ENCODE data around the gene TDRD7. TPM values are rescaled to one million over a fixed set of nuclear protein-coding genes. Genes with fewer than 3 reads are reported as not detected.

Gene TDRD7
- total and polyA plus RNA-seq, 2 donors (not counting 1 experiment from before 2014, with no cell fraction given): 11.5 to 19.7 TPM

- Mint-ChIP-seq H3K27me3 (no peaks in the 10 kb centered on the region), H3K9me3 (ENCODE audit: insufficient read depth) (no peaks in the 10 kb centered on the region), H3K27ac (no peak overlapping the region), H3K4me1 (no peaks in the 10 kb centered on the region), H3K4me3 (no peak overlapping the region)
- no peaks in the 10 kb centered on the region for H3K4me1 ChIP-seq (ENCODE audit: control insufficient read depth in 2 of 2, insufficient read depth in 2 of 2, low read length in 2 of 2)
- H3K4me2 ChIP-seq (replicated peaks; ENCODE audit: low read depth, low read length, poor library complexity, severe bottlenecking): no peak overlapping the region
- no peak overlapping the region for H3K27ac ChIP-seq (ENCODE audit: low read length in 2 of 2)
- DNase-seq (no peak), ATAC-seq (ENCODE audit: low read depth) (no peak)
- no peaks in the 10 kb centered on the region for H3K27me3 ChIP-seq (replicated peaks in 1 of 4; ENCODE audit: control extremely low read depth in 1 of 4, control insufficient read depth in 3 of 4, insufficient read depth in 4 of 4, low read length in 3 of 4)
- H2AFZ ChIP-seq (ENCODE audit: insufficient read depth, low read depth, low read length, poor library complexity, severe bottlenecking): no peak overlapping the region
- POLR2A ChIA-PET: no interaction called here
- CTCF ChIA-PET: interaction anchor here (0.9 to 2.5 kb wide), 2 partner anchors 13 to 119 kb away, joined by 3 to 7 read pairs; no protein-coding TSS in a partner anchor
- intact Hi-C loops (cut with micrococcal nuclease): no loop called here
- WGBS (ENCODE audit: insufficient coverage): no CpG with 5 or more reads among the region's 1 CpG
- no peak overlapping the region for H3K4me3 ChIP-seq (ENCODE audit: control extremely low read depth in 1 of 5, extremely low read depth in 1 of 5, insufficient read depth in 1 of 5, low read depth in 2 of 5, low read length in 4 of 5)
- TF ChIP-seq EZH2 (IDR thresholded peaks at IDR 0.05; ENCODE audit: borderline replicate concordance, insufficient read depth, low read depth, low read length, poor library complexity, severe bottlenecking) (no peak), CTCF (IDR thresholded peaks at IDR 0.05) (no peak)
- H3K36me3 ChIP-seq (replicated peaks in 1 of 2; ENCODE audit: control extremely low read depth in 1 of 2, control insufficient read depth in 1 of 2, extremely low read depth in 1 of 2, insufficient read depth in 2 of 2, low read length in 1 of 2): peaks cover 2 to 42% of the 10 kb centered on the region in 2 experiments
- no peak overlapping the region for H3K9ac ChIP-seq (ENCODE audit: low read length)
- H4K20me1 ChIP-seq (ENCODE audit: control insufficient read depth, insufficient read depth, low read length, poor library complexity, severe bottlenecking): no peaks in the 10 kb centered on the region
- H3K79me2 ChIP-seq (ENCODE audit: control insufficient read depth, insufficient read depth, low read length): no peaks in the 10 kb centered on the region
- peaks cover 0 to 3% (median 0%) of the 10 kb centered on the region in 3 donors for H3K9me3 ChIP-seq (ENCODE audit: control extremely low read depth in 1 of 3, control insufficient read depth in 2 of 3, insufficient read depth in 1 of 3, low read length in 2 of 3)
Measured at GRCh38 chr9:97480174-97480573, 68.3 kb downstream of the TDRD7 start.

GRCh38 chr9:97480749-97481148 is 68.9 kb downstream of the TDRD7 start:
- TF ChIP-seq EZH2 (IDR thresholded peaks at IDR 0.05; ENCODE audit: borderline replicate concordance, insufficient read depth, low read depth, low read length, poor library complexity, severe bottlenecking): no peak
- no peak for TF ChIP-seq CTCF (IDR thresholded peaks at IDR 0.05)
- Histone ChIP-seq H3K79me2 (ENCODE audit: control insufficient read depth, insufficient read depth, low read length) (no peaks in the 10 kb centered on the region), H3K36me3 (replicated peaks in 1 of 2; ENCODE audit: control extremely low read depth in 1 of 2, control insufficient read depth in 1 of 2, extremely low read depth in 1 of 2, insufficient read depth in 2 of 2, low read length in 1 of 2) (peaks cover 2 to 41% of the 10 kb centered on the region in 2 experiments), H3K4me2 (replicated peaks; ENCODE audit: low read depth, low read length, poor library complexity, severe bottlenecking) (no peak overlapping the region), H3K4me1 (ENCODE audit: control insufficient read depth in 2 of 2, insufficient read depth in 2 of 2, low read length in 2 of 2) (no peaks in the 10 kb centered on the region), H3K27me3 (replicated peaks in 1 of 4; ENCODE audit: control extremely low read depth in 1 of 4, control insufficient read depth in 3 of 4, insufficient read depth in 4 of 4, low read length in 3 of 4) (no peaks in the 10 kb centered on the region), H3K4me3 (ENCODE audit: control extremely low read depth in 1 of 5, extremely low read depth in 1 of 5, insufficient read depth in 1 of 5, low read depth in 2 of 5, low read length in 4 of 5) (no peak overlapping the region), H2AFZ (ENCODE audit: insufficient read depth, low read depth, low read length, poor library complexity, severe bottlenecking) (no peak overlapping the region), H4K20me1 (ENCODE audit: control insufficient read depth, insufficient read depth, low read length, poor library complexity, severe bottlenecking) (no peaks in the 10 kb centered on the region), H3K9me3 (ENCODE audit: control extremely low read depth in 1 of 3, control insufficient read depth in 2 of 3, insufficient read depth in 1 of 3, low read length in 2 of 3) (peaks cover 0 to 3% (median 0%) of the 10 kb centered on the region in 3 donors), H3K9ac (ENCODE audit: low read length) (no peak overlapping the region), H3K27ac (ENCODE audit: low read length in 2 of 2) (no peak overlapping the region)
- CTCF ChIA-PET: interaction anchor here (0.9 to 2.5 kb wide), 5 partner anchors 11 to 118 kb away, joined by 3 to 7 read pairs (median 3); no protein-coding TSS in a partner anchor
- no peaks in the 10 kb centered on the region for H3K27me3 Mint-ChIP-seq
- no peaks in the 10 kb centered on the region for H3K4me1 Mint-ChIP-seq
- POLR2A ChIA-PET: no interaction called here
- H3K9me3 Mint-ChIP-seq (ENCODE audit: insufficient read depth): no peaks in the 10 kb centered on the region
- DNase-seq (no peak), ATAC-seq (ENCODE audit: low read depth) (no peak)
- no peak overlapping the region for H3K4me3 Mint-ChIP-seq
- WGBS (ENCODE audit: insufficient coverage): no CpG with 5 or more reads among the region's 1 CpG
- intact Hi-C loops (cut with micrococcal nuclease): no loop called here
- no peak overlapping the region for H3K27ac Mint-ChIP-seq

All from B cell (primary cell).